Stimulated activated CD4-positive, alpha-beta T cell treated with anti-CD3 and anti-CD28 coated beads, Interleukin-15, amount 100 ng/mL, for 48 hours (primary cell): Measurements from ENCODE around the gene LRRC7.
"Not testable (repeated sequence)": the region's sequence is repeated elsewhere in the genome, so short reads cannot be mapped to it uniquely, and the experiment has no call there.

Experiments
- DNase-seq, 2 donors: peaks; one replicate each; pipeline ENCODE4 v3.0.0-alpha.2; 2020; ENCODE audit warnings: low read depth in 2 of 2

The LRRC7 gene

GRCh38 chr1:70041317-70042045, 473.8 kb downstream of the LRRC7 start:
- no peak for DNase-seq

GRCh38 chr1:70042090-70042731, 474.5 kb downstream of the LRRC7 start:
- DNase-seq: no peak

- no peak for DNase-seq
Observed at GRCh38 chr1:70043804-70044203, 476.1 kb downstream of the LRRC7 start.

- no peak for DNase-seq
Observed at GRCh38 chr1:70044832-70045231, 477.1 kb downstream of the LRRC7 start.

- not testable (repeated sequence) for DNase-seq
Observed at GRCh38 chr1:70045581-70045980, 477.9 kb downstream of the LRRC7 start.

- no peak for DNase-seq
Observed at GRCh38 chr1:70048336-70049094, 480.8 kb downstream of the LRRC7 start.

- no peak for DNase-seq
Observed at GRCh38 chr1:70051926-70052325, 484.2 kb downstream of the LRRC7 start.

- no peak for DNase-seq
Observed at GRCh38 chr1:70057500-70057899, 489.8 kb downstream of the LRRC7 start.

GRCh38 chr1:70061231-70061630, 493.5 kb downstream of the LRRC7 start:
- no peak for DNase-seq

- DNase-seq: no peak
Observed at GRCh38 chr1:70063861-70064260, 496.1 kb downstream of the LRRC7 start.

GRCh38 chr1:70066711-70067110, 499.0 kb downstream of the LRRC7 start:
- DNase-seq: no peak

- no peak for DNase-seq
Observed at GRCh38 chr1:70071601-70072000, 503.9 kb downstream of the LRRC7 start.

GRCh38 chr1:70072231-70072751, 504.6 kb downstream of the LRRC7 start:
- no peak for DNase-seq

- DNase-seq: no peak
Observed at GRCh38 chr1:70075761-70076160, 508.0 kb downstream of the LRRC7 start.

- DNase-seq: no peak
Observed at GRCh38 chr1:70077066-70077465, 509.3 kb downstream of the LRRC7 start.

GRCh38 chr1:70079546-70079945, 511.8 kb downstream of the LRRC7 start:
- no peak for DNase-seq

- no peak for DNase-seq
Observed at GRCh38 chr1:70083519-70083918, 515.8 kb downstream of the LRRC7 start.

- DNase-seq: no peak
Observed at GRCh38 chr1:70084314-70084915, 516.7 kb downstream of the LRRC7 start.

GRCh38 chr1:70085521-70085920, 517.8 kb downstream of the LRRC7 start:
- no peak for DNase-seq

GRCh38 chr1:70086897-70087296, 519.2 kb downstream of the LRRC7 start:
- no peak for DNase-seq

- DNase-seq: no peak
Observed at GRCh38 chr1:70090141-70090540, 522.4 kb downstream of the LRRC7 start.

GRCh38 chr1:70090875-70091274, 523.2 kb downstream of the LRRC7 start:
- DNase-seq: no peak
